ENCODE data around the gene C1S. TPM values are rescaled to one million over a fixed set of nuclear protein-coding genes. Genes with fewer than 3 reads are reported as not detected.

C1S gene
- total and polyA plus RNA-seq, 9 of the 15 experiments (the other 6 are each of a cell fraction or from before 2014, with no cell fraction given), result 0.08 to 0.84 (median 0.27) TPM

DNA sequence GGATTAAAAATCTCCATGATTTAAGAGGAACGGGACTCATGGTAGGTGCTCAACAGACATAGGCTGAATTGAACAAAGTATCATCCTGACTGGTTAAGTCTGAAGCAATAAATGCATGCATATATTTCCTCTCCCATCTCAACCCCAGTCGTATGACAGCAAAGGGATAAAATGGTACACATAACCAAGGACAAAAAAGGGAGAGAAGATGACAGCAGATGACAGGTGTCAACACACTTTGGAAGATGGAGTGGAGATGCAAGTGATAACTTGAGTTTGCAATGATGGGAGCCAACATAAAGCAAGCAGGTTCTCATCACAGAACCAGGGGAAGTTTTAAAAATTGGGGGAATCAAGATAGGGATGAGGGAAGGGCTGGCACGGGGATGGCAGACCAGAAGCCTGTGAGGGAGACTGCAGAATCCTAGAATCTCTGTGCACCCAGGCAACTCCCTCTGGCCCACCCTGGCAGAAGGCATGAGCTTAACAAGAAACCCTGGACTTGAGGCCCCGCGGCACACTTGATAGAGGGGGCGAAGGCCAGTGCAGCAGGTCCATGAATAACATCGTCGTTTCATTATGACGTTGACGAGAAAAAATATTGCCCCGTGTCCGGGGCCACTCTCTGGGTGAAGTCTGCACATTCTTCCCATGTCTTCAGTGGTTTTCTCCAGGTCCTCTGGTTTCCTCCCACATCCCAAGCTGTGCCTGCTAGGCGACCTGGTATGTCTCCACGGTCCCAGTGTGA, 43.5 kb downstream of the C1S start:
- Histone ChIP-seq H3K4me3 (no peak overlapping the region), H3K9ac (ENCODE audit: insufficient read depth in 1 of 2, low read depth in 2 of 2, low read length in 2 of 2) (no peak overlapping the region), H3K4me2 (ENCODE audit: insufficient read depth, low read length) (no peak overlapping the region), H3K9me3 (replicated peaks; ENCODE audit: control insufficient read depth, insufficient read depth, low read depth, low read length) (peaks cover 3% of the 10 kb centered on the region), H4K20me1 (replicated peaks; ENCODE audit: control insufficient read depth, insufficient read depth, low read length) (no peaks in the 10 kb centered on the region), H3K79me2 (ENCODE audit: control insufficient read depth, insufficient read depth, low read length) (peaks cover 33% of the 10 kb centered on the region), H3K4me1 (replicated peaks in 1 of 2; ENCODE audit: control insufficient read depth in 2 of 2, insufficient read depth in 2 of 2, low read length in 2 of 2) (peaks cover 0 to 13% of the 10 kb centered on the region in 2 experiments; a peak in 2 of 5 replicates), H3K27ac (ENCODE audit: extremely low read depth, low read depth, low read length) (no peak overlapping the region), H3K27me3 (ENCODE audit: control insufficient read depth in 2 of 2, insufficient read depth in 2 of 2, low read length in 2 of 2) (no peaks in the 10 kb centered on the region), H3K36me3 (ENCODE audit: control insufficient read depth, insufficient read depth, low read length) (peaks cover 35% of the 10 kb centered on the region; the same call in 2 of the 3 replicates), H2AFZ (ENCODE audit: low read depth, low read length) (no peak overlapping the region), H3K9me1 (ENCODE audit: control insufficient read depth, insufficient read depth, low read length) (no peaks in the 10 kb centered on the region)
- no peak for DNase-seq (ENCODE audit: extremely low read depth in 1 of 4, low spot score in 3 of 4)
- ChIA-PET CTCF (ENCODE audit: low intra/inter-chr PET ratio) (no interaction called here), POLR2A (interaction anchor here (1.2 kb wide), 1 partner anchor 138 kb away, joined by 3 read pairs; no protein-coding TSS in a partner anchor)
- FAIRE-seq, result no peak
- in situ Hi-C loops (cut with MboI) (no loop called here), intact Hi-C loops (cut with micrococcal nuclease) (no loop called here)
- WGBS (ENCODE audit: insufficient coverage, low coverage, missing lambda C conversion rate), result 82% methylated on average over 9 of the region's 14 CpGs
- no peak for ATAC-seq
- no TSS peak for BruUV-seq (replicated peaks)
- TF ChIP-seq, protein P1, sequence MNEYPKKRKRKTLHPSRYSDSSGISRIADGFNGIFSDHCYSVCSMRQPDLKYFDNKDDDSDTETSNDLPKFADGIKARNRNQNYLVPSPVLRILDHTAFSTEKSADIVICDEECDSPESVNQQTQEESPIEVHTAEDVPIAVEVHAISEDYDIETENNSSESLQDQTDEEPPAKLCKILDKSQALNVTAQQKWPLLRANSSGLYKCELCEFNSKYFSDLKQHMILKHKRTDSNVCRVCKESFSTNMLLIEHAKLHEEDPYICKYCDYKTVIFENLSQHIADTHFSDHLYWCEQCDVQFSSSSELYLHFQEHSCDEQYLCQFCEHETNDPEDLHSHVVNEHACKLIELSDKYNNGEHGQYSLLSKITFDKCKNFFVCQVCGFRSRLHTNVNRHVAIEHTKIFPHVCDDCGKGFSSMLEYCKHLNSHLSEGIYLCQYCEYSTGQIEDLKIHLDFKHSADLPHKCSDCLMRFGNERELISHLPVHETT (CRISPR knock-in tag; conservative IDR thresholded peaks at IDR 0.05 in 1 of 2, IDR thresholded peaks at IDR 0.05 in 1 of 2), result no peak
- no peak for TF ChIP-seq ZNF707 (CRISPR knock-in tag; conservative IDR thresholded peaks at IDR 0.05)
- TF ChIP-seq MEIS2 (IDR thresholded peaks at IDR 0.05; ENCODE audit: partially characterized antibody), result no peak
- TF ChIP-seq FIP1L1 (IDR thresholded peaks at IDR 0.05; ENCODE audit: low read depth, low read length, poor library complexity, severe bottlenecking), result no peak
- TF ChIP-seq, protein P2, sequence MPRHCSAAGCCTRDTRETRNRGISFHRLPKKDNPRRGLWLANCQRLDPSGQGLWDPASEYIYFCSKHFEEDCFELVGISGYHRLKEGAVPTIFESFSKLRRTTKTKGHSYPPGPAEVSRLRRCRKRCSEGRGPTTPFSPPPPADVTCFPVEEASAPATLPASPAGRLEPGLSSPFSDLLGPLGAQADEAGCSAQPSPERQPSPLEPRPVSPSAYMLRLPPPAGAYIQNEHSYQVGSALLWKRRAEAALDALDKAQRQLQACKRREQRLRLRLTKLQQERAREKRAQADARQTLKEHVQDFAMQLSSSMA (CRISPR knock-in tag; IDR thresholded peaks at IDR 0.05), result no peak
- no peak for TF ChIP-seq ZNF699 (CRISPR knock-in tag; IDR thresholded peaks at IDR 0.05; ENCODE audit: insufficient replicate concordance)
- no peak for TF ChIP-seq ZNF695 (CRISPR knock-in tag; IDR thresholded peaks at IDR 0.05)
- TF ChIP-seq RFX1 (IDR thresholded peaks at IDR 0.05), result no peak
- no peak for TF ChIP-seq MCM3 (IDR thresholded peaks at IDR 0.05)

All from K562 (cell line).